Thyroid gland (tissue), 4 donors: ENCODE data around the gene ZBTB7C. TPM values are rescaled to one million over a fixed set of nuclear protein-coding genes. Genes with fewer than 3 reads are reported as not detected.

Source experiments
- DNase-seq, 2 donors: peaks; one replicate each; pipeline ENCODE4 v3.0.0-alpha.2; 2019
- H3K27ac ChIP-seq, 3 donors: fragments of 200-600 bp; sonication (generic); 1 replicate in 2 of 3; 2 replicates in 1 of 3; pipeline ENCODE4 v1.5.1; 2016 to 2019; ENCODE audit warnings: mild to moderate bottlenecking in 1 of 3, moderate library complexity in 1 of 3
- H3K27me3 ChIP-seq: fragments of 200-600 bp; sonication (generic); one replicate; pipeline ENCODE4 v1.5.1; 2019
- H3K36me3 ChIP-seq, 2 donors: fragments of 200-600 bp; sonication (generic); one replicate each; pipeline ENCODE4 v1.5.1; 2016 to 2019
- H3K4me1 ChIP-seq, 2 donors: fragments of 200-600 bp; sonication (generic); one replicate each; pipeline ENCODE4 v1.5.1; 2017 to 2019
- H3K4me3 ChIP-seq, 3 donors: fragments of 200-600 bp; sonication (generic); replicated peaks in 1 of 3; 1 replicate in 2 of 3; 2 replicates in 1 of 3; pipeline ENCODE4 v1.5.1; 2016; ENCODE audit warnings: mild to moderate bottlenecking in 1 of 3
- H3K9me3 ChIP-seq: fragments of 200-600 bp; sonication (generic); one replicate; pipeline ENCODE4 v1.5.1; 2017
- POLR2A ChIP-seq, 2 donors: fragments of 450-650 bp; IDR thresholded peaks; one replicate each; pipeline ENCODE4 v1.6.1; 2017; ENCODE audit warnings: antibody characterized with exemption in 2 of 2, mild to moderate bottlenecking in 2 of 2, moderate library complexity in 1 of 2
- WGBS, 2 donors: methylation state at CpG; one replicate each; pipeline ENCODE4 v1.1.5; 2017; 5-methylcytosine and 5-hydroxymethylcytosine counted together
- intact Hi-C: fragments of 100-400 bp; cut with DNase I; formaldehyde crosslinking; loops from one replicate; pipeline ENCODE4 v1.15.1; 2023
- total RNA-seq, 4 donors: library from RNA; depleted of rRNA; stranded (reverse); fragments of >200 nt; gene quantifications; one replicate each; pipeline ENCODE4 v1.2.3, GENCODE V29; 2016
- TF ChIP-seq, protein P1 (sequence below), 6 experiments: fragments of 200-600 bp in 3 of 6; fragments of 450-650 bp in 3 of 6; sonication (generic) in 3 of 6; IDR thresholded peaks; one replicate each; pipeline ENCODE4 v1.5.1; 2016 to 2019; ENCODE audit warnings: antibody characterized with exemption in 6 of 6, mild to moderate bottlenecking in 2 of 6, inconsistent platforms in 1 of 6, moderate library complexity in 1 of 6

ZBTB7C gene
- total RNA-seq, 4 donors from 2014 or later = 41.7 to 66.7 (median 49.5) TPM

DNA sequence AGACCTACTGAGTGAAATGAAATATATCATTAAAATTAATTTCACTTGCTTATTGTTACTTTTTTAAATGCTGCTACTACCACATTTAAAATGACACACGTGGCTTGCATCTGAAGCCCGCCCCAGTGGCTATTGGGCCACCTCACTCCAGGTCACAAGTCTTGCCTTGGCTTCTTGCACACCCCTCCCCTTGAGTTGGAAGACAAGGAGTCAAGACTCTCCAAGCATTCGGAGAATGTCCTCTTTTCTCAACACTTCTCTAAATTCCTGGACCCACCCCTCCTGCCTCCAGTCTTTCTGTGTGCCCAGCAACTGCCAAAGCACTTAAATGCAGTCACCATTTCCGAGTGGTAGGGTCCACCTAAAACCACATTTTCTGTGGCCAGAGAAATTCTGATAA is 73.4 kb downstream of the ZBTB7C start:
- no peaks in the 10 kb centered on the region for H3K36me3 ChIP-seq
- H3K4me3 ChIP-seq = no peak overlapping the region
- DNase-seq = peak; percentile 62 to 67
- no peaks in the 10 kb centered on the region for H3K27me3 ChIP-seq
- TF ChIP-seq, protein P1, sequence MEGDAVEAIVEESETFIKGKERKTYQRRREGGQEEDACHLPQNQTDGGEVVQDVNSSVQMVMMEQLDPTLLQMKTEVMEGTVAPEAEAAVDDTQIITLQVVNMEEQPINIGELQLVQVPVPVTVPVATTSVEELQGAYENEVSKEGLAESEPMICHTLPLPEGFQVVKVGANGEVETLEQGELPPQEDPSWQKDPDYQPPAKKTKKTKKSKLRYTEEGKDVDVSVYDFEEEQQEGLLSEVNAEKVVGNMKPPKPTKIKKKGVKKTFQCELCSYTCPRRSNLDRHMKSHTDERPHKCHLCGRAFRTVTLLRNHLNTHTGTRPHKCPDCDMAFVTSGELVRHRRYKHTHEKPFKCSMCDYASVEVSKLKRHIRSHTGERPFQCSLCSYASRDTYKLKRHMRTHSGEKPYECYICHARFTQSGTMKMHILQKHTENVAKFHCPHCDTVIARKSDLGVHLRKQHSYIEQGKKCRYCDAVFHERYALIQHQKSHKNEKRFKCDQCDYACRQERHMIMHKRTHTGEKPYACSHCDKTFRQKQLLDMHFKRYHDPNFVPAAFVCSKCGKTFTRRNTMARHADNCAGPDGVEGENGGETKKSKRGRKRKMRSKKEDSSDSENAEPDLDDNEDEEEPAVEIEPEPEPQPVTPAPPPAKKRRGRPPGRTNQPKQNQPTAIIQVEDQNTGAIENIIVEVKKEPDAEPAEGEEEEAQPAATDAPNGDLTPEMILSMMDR (IDR thresholded peaks at IDR 0.05) = no peak
- TF ChIP-seq POLR2A (IDR thresholded peaks at IDR 0.05) = peak in 1 of 2 donors; percentile 11
- intact Hi-C loops = loop anchor here (10.0 kb wide), 1 partner anchor 301 kb away; no protein-coding TSS in a partner anchor
- peak overlapping the region; percentile 73 to 82 (median 76) for H3K27ac ChIP-seq
- no peaks in the 10 kb centered on the region for H3K9me3 ChIP-seq
- WGBS, 2 donors = 51 to 58% methylated on average over 4 of the region's 4 CpGs
- H3K4me1 ChIP-seq = peaks cover 43 to 62% of the 10 kb centered on the region in 2 donors

DNA sequence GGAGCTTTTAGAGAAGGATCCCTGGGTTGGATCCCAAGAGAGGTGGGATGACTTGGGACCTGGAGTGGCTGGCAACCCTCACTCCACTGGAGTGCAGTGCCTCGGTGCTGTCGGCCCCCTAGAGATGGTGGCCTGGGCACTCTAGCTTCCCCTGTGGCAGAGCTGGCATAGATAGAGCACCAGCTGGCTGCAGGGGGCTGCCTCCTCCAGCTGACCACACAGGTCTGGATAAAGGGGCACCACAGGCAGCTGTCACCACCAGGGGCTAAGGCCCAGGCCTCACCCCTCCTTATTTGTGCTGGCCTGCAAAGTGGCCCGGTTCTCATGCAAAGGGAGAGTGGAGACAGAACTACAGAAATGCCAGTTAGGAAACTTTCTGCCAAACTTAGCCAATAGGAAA is 74.3 kb downstream of the ZBTB7C start:
- peak overlapping the region in 2 of 3 donors; percentile 73 to 82 for H3K27ac ChIP-seq
- no peak for DNase-seq
- no peaks in the 10 kb centered on the region for H3K36me3 ChIP-seq
- no peaks in the 10 kb centered on the region for H3K27me3 ChIP-seq
- TF ChIP-seq POLR2A (IDR thresholded peaks at IDR 0.05) = no peak
- TF ChIP-seq, protein P1 (IDR thresholded peaks at IDR 0.05) = no peak
- 84 to 86% methylated on average over 3 of the region's 3 CpGs for WGBS, 2 donors
- peaks cover 50 to 62% of the 10 kb centered on the region in 2 donors for H3K4me1 ChIP-seq
- no peak overlapping the region for H3K4me3 ChIP-seq
- no peaks in the 10 kb centered on the region for H3K9me3 ChIP-seq
- intact Hi-C loops = loop anchor here (10.0 kb wide), 1 partner anchor 300 kb away; no protein-coding TSS in a partner anchor

DNA sequence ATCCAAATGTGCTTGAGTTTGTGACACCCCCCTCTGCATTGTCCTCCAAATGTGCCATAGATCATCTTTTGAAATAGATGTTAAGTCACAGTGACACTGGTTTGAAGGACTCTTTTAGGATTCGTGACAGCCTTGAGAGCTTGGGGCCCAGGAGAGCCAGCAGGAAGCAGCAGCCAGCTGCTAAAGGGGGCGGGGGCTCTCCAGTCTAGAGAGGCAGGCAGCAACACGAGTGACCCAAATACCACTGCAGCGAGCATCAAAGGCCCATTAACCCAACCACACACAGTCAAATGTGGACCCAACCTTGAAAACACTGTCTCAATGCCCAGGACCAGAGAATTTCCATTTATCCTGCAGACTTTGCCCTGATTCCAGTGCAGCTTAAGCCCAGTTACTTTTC is 75.6 kb downstream of the ZBTB7C start:
- Histone ChIP-seq H3K36me3 (no peaks in the 10 kb centered on the region), H3K27ac (peak overlapping the region in 2 of 3 donors; percentile 46 to 82), H3K4me1 (peaks cover 52 to 71% of the 10 kb centered on the region in 2 donors), H3K9me3 (no peaks in the 10 kb centered on the region), H3K27me3 (no peaks in the 10 kb centered on the region), H3K4me3 (no peak overlapping the region)
- peak; percentile 78 to 83 for DNase-seq
- WGBS, 2 donors = 29 to 38% methylated on average over 3 to 4 of the region's 4 CpGs
- TF ChIP-seq POLR2A (IDR thresholded peaks at IDR 0.05) = no peak
- TF ChIP-seq, protein P1 (IDR thresholded peaks at IDR 0.05) = no peak
- intact Hi-C loops = loop anchor here (10.0 kb wide), 1 partner anchor 299 kb away; no protein-coding TSS in a partner anchor

DNA sequence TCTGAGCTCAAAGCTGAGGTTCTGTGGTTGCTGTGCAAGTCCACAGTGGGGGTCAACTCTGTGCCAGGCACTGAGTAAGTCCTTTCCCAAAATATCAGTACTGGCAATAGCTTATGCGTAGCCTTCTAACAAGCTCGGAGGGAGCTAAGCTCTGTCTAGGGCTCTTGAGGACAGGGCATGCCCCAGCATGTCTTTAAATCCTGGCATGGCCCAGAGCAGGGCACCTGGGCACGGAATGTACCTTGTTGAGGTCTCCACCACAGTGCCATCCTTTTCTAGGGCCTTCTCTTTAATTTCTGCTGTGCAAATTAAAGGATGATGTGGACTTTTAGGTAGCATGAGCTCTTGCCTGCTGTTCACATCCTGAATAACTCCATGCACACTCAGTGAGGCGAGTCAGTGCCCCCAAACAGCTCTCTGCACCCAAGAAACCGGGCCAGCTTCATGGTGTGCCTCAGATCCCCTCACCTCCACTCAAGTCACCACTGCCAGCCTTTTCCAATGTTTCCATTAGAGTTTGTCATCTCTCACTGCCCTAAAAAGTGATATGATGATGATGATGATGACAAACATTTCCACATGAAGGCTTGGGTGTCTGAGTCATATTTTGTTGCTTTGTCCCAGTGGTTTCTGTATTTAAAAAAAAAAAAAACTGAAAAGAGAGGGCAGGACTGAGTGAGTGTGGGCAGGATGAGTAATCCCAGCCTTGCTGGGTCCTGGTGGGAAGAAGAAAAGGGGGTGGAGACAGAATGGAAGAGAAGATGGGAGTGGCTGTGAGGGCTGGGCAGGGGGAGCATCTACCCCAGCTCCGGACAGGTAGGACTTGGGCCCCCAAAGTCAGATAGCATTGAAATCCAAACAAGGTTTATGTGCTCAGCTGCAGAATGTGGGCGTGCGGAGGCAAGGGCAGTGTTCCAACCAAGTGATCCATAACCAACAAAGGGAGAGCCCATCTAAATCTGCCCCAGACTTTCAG is 78.9 kb downstream of the ZBTB7C start:
- H3K4me3 ChIP-seq = no peak overlapping the region
- intact Hi-C loops = loop anchor here (10.0 kb wide), 1 partner anchor 296 kb away; no protein-coding TSS in a partner anchor
- peak; percentile 60 to 70 for DNase-seq
- no peaks in the 10 kb centered on the region for H3K36me3 ChIP-seq
- H3K27ac ChIP-seq = peak overlapping the region; percentile 65 to 83 (median 78)
- TF ChIP-seq, protein P1 (IDR thresholded peaks at IDR 0.05) = no peak
- no peak for TF ChIP-seq POLR2A (IDR thresholded peaks at IDR 0.05)
- no peaks in the 10 kb centered on the region for H3K9me3 ChIP-seq
- peaks cover 35 to 58% of the 10 kb centered on the region in 2 donors for H3K4me1 ChIP-seq
- 52 to 65% methylated on average over 7 to 8 of the region's 8 CpGs for WGBS, 2 donors
- no peaks in the 10 kb centered on the region for H3K27me3 ChIP-seq
